A673 (cell line): ENCODE measurements around the gene SLC14A1. TPM values are rescaled to one million over a fixed set of nuclear protein-coding genes. Genes with fewer than 3 reads are reported as not detected.

ENCODE experiments used
- BruUV-seq: library from RNA; stranded (reverse); fragments of 400-500 nt; replicated peaks from 2 replicates; lab custom pipeline; 2021; lab: Mats Ljungman, UMichigan
- CTCF ChIA-PET: fragments of 300-600 bp; sonication (Branson Sonifier 250); formaldehyde crosslinking; loops from one replicate; lab custom pipeline; 2022; ENCODE audit warnings: antibody characterized with exemption; lab: Charles Lee
- POLR2A ChIA-PET: fragments of 300-600 bp; sonication (Branson Sonifier 250); formaldehyde crosslinking; loops from one replicate; lab custom pipeline; 2022; ENCODE audit warnings: antibody characterized with exemption; ENCODE audit not compliant: low non-redundant PET; lab: Charles Lee
- DNase-seq: peaks from one replicate; pipeline ENCODE4 v3.0.0-alpha.2; 2015; ENCODE audit warnings: low spot score
- H3K27ac ChIP-seq: fragments of 200-600 bp; sonication (generic); 2 replicates; pipeline ENCODE4 v1.5.1; 2016; ENCODE audit warnings: mixed run types, low read depth, mild to moderate bottlenecking, mixed read lengths, antibody characterized with exemption, low read length; ENCODE audit not compliant: poor library complexity, severe bottlenecking
- H3K27me3 ChIP-seq: fragments of 200-600 bp; sonication (generic); replicated peaks from 2 replicates; pipeline ENCODE4 v1.6.1; 2017; ENCODE audit warnings: mixed run types, low read depth, mild to moderate bottlenecking, mixed read lengths, antibody characterized with exemption, low read length; ENCODE audit not compliant: insufficient read depth, poor library complexity
- H3K36me3 ChIP-seq: fragments of 200-600 bp; sonication (generic); 2 replicates; pipeline ENCODE4 v1.6.1; 2016; ENCODE audit warnings: mixed run types, mild to moderate bottlenecking, mixed read lengths, antibody characterized with exemption, low read length; ENCODE audit not compliant: insufficient read depth, poor library complexity, severe bottlenecking
- H3K4me1 ChIP-seq: fragments of 200-600 bp; sonication (generic); 2 replicates; pipeline ENCODE4 v1.6.1; 2017; ENCODE audit warnings: mixed run types, mild to moderate bottlenecking, mixed read lengths, antibody characterized with exemption, low read length; ENCODE audit not compliant: insufficient read depth, poor library complexity, severe bottlenecking
- H3K4me3 ChIP-seq: fragments of 200-600 bp; sonication (generic); 2 replicates; pipeline ENCODE4 v1.5.1; 2016; ENCODE audit warnings: low read depth, mixed run types, mild to moderate bottlenecking, mixed read lengths, low read length; ENCODE audit not compliant: poor library complexity, severe bottlenecking
- H3K9me3 ChIP-seq: fragments of 200-600 bp; sonication (generic); 2 replicates; pipeline ENCODE4 v1.6.1; 2016; ENCODE audit warnings: mixed run types, low read depth, mild to moderate bottlenecking, mixed read lengths, antibody characterized with exemption, low read length; ENCODE audit not compliant: poor library complexity, severe bottlenecking
- CTCF ChIP-seq: fragments of 300-800, 200-600 bp; sonication (generic); conservative IDR thresholded peaks from 2 replicates; pipeline ENCODE4 v1.5.1; 2017; ENCODE audit warnings: low read depth, mild to moderate bottlenecking, antibody characterized with exemption, low read length, moderate library complexity, mixed read lengths
- EZH2 ChIP-seq: fragments of 200-600 bp; sonication (generic); IDR thresholded peaks from 2 replicates; pipeline ENCODE4 v1.6.1; 2017; ENCODE audit warnings: borderline replicate concordance, low read depth, mild to moderate bottlenecking, mixed read lengths, antibody characterized with exemption, low read length; ENCODE audit not compliant: poor library complexity, severe bottlenecking
- intact Hi-C: fragments of 100-400 bp; cut with micrococcal nuclease; formaldehyde crosslinking; loops from one replicate; pipeline ENCODE4 v1.10.0; 2022; ENCODE audit not compliant: unreplicated experiment
- total RNA-seq: library from RNA; stranded (reverse); gene quantifications from 2 replicates; pipeline ENCODE4 v1.2.3, GENCODE V29; 2021

The SLC14A1 gene
- total RNA-seq, 1 experiment from 2014 or later = not detected

DNA sequence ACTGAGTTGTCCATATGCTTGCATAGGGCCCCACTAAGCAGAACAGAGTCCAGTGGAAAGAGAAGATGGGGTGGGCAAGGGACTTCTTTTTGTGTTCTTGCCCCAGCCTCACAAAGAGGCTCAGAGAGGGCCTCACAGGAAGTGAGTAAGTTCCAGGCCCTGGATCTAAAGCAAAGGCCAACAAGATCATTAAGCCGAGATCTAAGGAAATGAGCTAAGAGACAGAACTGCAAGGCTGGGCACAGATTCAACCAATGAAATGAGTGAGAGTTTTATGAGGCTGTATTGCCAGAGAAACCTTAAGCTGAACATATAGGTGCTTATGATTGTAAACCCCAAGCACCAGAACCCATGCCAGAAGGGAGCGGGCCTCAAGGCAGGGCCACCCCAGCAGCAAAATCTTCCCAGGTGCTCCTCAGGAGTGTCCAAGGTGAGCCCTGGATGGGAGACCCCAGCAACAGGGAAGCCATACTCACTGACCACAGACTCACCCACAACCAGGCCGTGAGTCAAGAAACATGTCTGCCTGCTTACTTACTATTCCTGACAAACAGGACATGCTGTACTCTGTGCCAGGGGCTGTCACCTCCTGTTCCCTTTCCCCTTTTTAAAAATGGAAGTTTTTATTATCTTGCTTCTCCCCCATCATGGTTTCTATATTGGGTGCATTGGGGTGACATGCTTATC, 40.2 kb downstream of the SLC14A1 start:
- no peaks in the 10 kb centered on the region for H3K36me3 ChIP-seq
- H3K9me3 ChIP-seq = no peaks in the 10 kb centered on the region
- TF ChIP-seq EZH2 (no peak), CTCF (no peak)
- H3K27ac ChIP-seq = no peak overlapping the region
- DNase-seq = peak; percentile 43
- H3K27me3 ChIP-seq = no peaks in the 10 kb centered on the region
- CTCF ChIA-PET = no interaction called here
- H3K4me1 ChIP-seq = peaks cover 17% of the 10 kb centered on the region
- intact Hi-C loops = no loop called here
- POLR2A ChIA-PET = no interaction called here
- no TSS peak for BruUV-seq
- no peak overlapping the region for H3K4me3 ChIP-seq

GRCh38 chr18:45765796-45766195, 41.8 kb downstream of the SLC14A1 start:
- BruUV-seq = no TSS peak
- H3K9me3 ChIP-seq = no peaks in the 10 kb centered on the region
- no peaks in the 10 kb centered on the region for H3K36me3 ChIP-seq
- intact Hi-C loops = no loop called here
- no peak overlapping the region for H3K27ac ChIP-seq
- ChIA-PET POLR2A (no interaction called here), CTCF (no interaction called here)
- H3K27me3 ChIP-seq = no peaks in the 10 kb centered on the region
- H3K4me1 ChIP-seq = peaks cover 9% of the 10 kb centered on the region
- no peak for DNase-seq
- H3K4me3 ChIP-seq = no peak overlapping the region
- TF ChIP-seq CTCF = no peak
- TF ChIP-seq EZH2 = no peak

DNA sequence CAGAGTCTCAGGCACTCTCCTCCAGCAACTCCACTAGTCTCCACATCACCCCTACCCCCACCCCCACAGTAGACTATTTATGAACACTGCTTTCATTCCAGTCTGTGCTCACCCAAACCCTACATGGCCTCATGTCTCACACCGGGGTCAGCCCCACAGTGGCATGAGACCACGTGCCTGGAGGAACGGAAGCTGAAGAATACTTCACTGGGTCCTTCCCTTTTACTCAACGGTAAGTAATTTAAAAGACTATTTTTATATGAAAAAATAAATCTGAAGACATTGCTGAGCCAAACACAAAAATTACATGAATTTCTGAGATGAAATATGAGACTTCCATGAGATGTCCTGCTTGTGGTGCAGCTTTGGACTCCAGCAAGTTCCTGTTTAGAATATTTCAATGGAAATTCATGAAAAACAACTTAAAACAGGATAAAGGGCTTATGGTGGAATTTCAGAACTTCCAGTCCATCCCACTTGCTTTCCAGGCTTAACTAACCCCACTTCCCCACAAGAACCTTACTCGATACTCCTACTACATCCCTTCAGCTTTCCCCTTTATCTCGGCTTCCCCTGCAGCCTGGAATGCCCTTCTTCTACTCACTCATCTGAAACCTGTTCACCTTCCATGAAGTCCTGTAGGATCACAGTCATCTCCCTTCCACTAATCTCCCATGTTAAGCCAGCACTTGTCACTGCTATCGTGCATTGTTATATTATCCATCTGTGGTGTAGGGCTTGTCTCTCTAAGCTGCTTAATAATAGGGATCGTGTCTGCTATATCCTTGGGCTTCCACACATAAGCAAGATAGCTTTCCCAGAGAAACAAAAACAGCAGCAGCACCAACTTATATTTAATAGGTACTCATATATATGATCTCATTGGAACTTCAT, 47.9 kb downstream of the SLC14A1 start:
- intact Hi-C loops = no loop called here
- DNase-seq = no peak
- ChIA-PET POLR2A (no interaction called here), CTCF (no interaction called here)
- no TSS peak for BruUV-seq
- H3K27ac ChIP-seq = no peak overlapping the region
- no peaks in the 10 kb centered on the region for H3K4me1 ChIP-seq
- H3K9me3 ChIP-seq = no peaks in the 10 kb centered on the region
- no peaks in the 10 kb centered on the region for H3K36me3 ChIP-seq
- no peak overlapping the region for H3K4me3 ChIP-seq
- no peaks in the 10 kb centered on the region for H3K27me3 ChIP-seq
- TF ChIP-seq CTCF = no peak
- TF ChIP-seq EZH2 = no peak
